SH-SY5Y (cell line): ENCODE measurements around the gene POLQ.

Source experiments
- GATA2 ChIP-seq: IDR thresholded peaks from 2 replicates; pipeline ENCODE4 v1.6.1; 2011; ENCODE audit warnings: mild to moderate bottlenecking, low read depth, low read length
- GATA3 ChIP-seq: IDR thresholded peaks from 2 replicates; pipeline ENCODE4 v1.6.1; 2011; ENCODE audit warnings: low read depth, mild to moderate bottlenecking, low read length, moderate library complexity

- TF ChIP-seq GATA2 (no peak), GATA3 (no peak)
These were observed 55.6 kb downstream of the POLQ start for GRCh38 chr3:121490161-121490560.
